Gastroesophageal sphincter (tissue), 4 donors: Measurements from ENCODE around the gene ARHGEF37. TPM values are rescaled to one million over a fixed set of nuclear protein-coding genes. Genes with fewer than 3 reads are reported as not detected.

Experiments used
- ATAC-seq: fragments of 150-250 bp; one replicate; pipeline ENCODE4 v1.9.1; 2016; ENCODE audit warnings: mild to moderate bottlenecking, moderate library complexity
- H3K27ac ChIP-seq, 4 donors: fragments of 200-600 bp; sonication (generic) in 3 of 4; 1 replicate in 3 of 4; 2 replicates in 1 of 4; pipeline ENCODE4 v1.5.1; 2016 to 2019
- H3K27me3 ChIP-seq: fragments of 200-600 bp; sonication (generic); one replicate; pipeline ENCODE4 v1.5.1; 2019
- H3K36me3 ChIP-seq, 2 donors: fragments of 200-600 bp; sonication (generic); one replicate each; pipeline ENCODE4 v1.5.1; 2019; ENCODE audit warnings: control low read depth in 1 of 2
- H3K4me1 ChIP-seq, 3 donors: fragments of 200-600 bp; sonication (generic); 1 replicate in 2 of 3; 2 replicates in 1 of 3; pipeline ENCODE4 v1.5.1; 2016 to 2019; ENCODE audit warnings: control low read depth in 2 of 3
- H3K4me3 ChIP-seq, 2 donors: fragments of 200-600 bp; sonication (generic); one replicate each; pipeline ENCODE4 v1.5.1; 2019; ENCODE audit warnings: mild to moderate bottlenecking in 1 of 2, moderate library complexity in 1 of 2
- H3K9me3 ChIP-seq, 3 donors: fragments of 200-600 bp; sonication (generic); one replicate each; pipeline ENCODE4 v1.5.1; 2017 to 2019; ENCODE audit warnings: control low read depth in 2 of 3
- EP300 ChIP-seq: sonication (generic); formaldehyde crosslinking; IDR thresholded peaks from one replicate; pipeline ENCODE4 v1.6.1; 2017; ENCODE audit warnings: antibody characterized with exemption, mild to moderate bottlenecking
- POLR2A ChIP-seq, 2 donors: fragments of 450-650 bp; IDR thresholded peaks; one replicate each; pipeline ENCODE4 v1.6.1; 2017; ENCODE audit warnings: antibody characterized with exemption in 2 of 2, mild to moderate bottlenecking in 2 of 2, moderate library complexity in 1 of 2
- POLR2AphosphoS5 ChIP-seq: sonication (generic); formaldehyde crosslinking; IDR thresholded peaks from one replicate; pipeline ENCODE4 v1.6.1; 2017; ENCODE audit warnings: antibody characterized with exemption
- WGBS, 2 donors: methylation state at CpG; one replicate each; pipeline ENCODE4 v1.1.5; 2018; ENCODE audit warnings: low coverage in 1 of 2; 5-methylcytosine and 5-hydroxymethylcytosine counted together
- total RNA-seq, 4 donors: library from RNA; depleted of rRNA; stranded (reverse); fragments of >200 nt; gene quantifications; one replicate each; pipeline ENCODE4 v1.1.0, GENCODE V29; 2016
- TF ChIP-seq, protein P1 (sequence below), 4 experiments: fragments of 200-600 bp in 2 of 4; fragments of 450-650 bp in 2 of 4; sonication (generic) in 1 of 4; IDR thresholded peaks; one replicate each; pipeline ENCODE4 v1.5.1; 2017 to 2019; ENCODE audit warnings: antibody characterized with exemption in 4 of 4, mild to moderate bottlenecking in 2 of 4, moderate library complexity in 2 of 4

The ARHGEF37 gene
- total RNA-seq, 4 donors from 2014 or later: 13.5 to 30.6 (median 20.1) TPM

DNA sequence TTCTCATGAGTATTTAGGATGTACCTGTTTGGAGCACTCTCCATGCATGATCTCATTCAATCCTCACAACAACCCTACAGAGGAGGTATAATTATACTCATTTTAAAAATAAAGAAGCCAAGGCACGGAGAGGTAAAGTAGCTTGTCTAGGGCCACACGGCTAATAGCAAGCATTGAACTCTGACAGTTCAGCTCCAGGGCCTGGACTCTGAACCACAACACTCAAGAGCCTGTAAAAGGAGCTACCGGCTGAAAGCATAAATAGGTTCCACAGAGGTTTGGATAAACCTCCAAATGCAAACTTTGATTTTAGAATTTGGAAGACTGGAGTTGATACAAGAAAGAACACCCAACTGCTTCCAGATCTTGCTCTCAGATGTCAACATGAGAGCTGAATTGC, 41.2 kb downstream of the ARHGEF37 start:
- no peak overlapping the region for H3K27ac ChIP-seq
- no peaks in the 10 kb centered on the region for H3K9me3 ChIP-seq
- peaks cover 0 to 6% (median 0%) of the 10 kb centered on the region in 3 donors for H3K4me1 ChIP-seq
- TF ChIP-seq POLR2AphosphoS5 (no peak), POLR2A (IDR thresholded peaks at IDR 0.05) (no peak), EP300 (no peak)
- TF ChIP-seq, protein P1, sequence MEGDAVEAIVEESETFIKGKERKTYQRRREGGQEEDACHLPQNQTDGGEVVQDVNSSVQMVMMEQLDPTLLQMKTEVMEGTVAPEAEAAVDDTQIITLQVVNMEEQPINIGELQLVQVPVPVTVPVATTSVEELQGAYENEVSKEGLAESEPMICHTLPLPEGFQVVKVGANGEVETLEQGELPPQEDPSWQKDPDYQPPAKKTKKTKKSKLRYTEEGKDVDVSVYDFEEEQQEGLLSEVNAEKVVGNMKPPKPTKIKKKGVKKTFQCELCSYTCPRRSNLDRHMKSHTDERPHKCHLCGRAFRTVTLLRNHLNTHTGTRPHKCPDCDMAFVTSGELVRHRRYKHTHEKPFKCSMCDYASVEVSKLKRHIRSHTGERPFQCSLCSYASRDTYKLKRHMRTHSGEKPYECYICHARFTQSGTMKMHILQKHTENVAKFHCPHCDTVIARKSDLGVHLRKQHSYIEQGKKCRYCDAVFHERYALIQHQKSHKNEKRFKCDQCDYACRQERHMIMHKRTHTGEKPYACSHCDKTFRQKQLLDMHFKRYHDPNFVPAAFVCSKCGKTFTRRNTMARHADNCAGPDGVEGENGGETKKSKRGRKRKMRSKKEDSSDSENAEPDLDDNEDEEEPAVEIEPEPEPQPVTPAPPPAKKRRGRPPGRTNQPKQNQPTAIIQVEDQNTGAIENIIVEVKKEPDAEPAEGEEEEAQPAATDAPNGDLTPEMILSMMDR (IDR thresholded peaks at IDR 0.05): no peak
- peaks cover 0 to 100% of the 10 kb centered on the region in 2 donors for H3K36me3 ChIP-seq
- no peak overlapping the region for H3K4me3 ChIP-seq
- ATAC-seq: no peak
- WGBS, 2 donors: 86 to 89% methylated on average over 3 of the region's 3 CpGs
- H3K27me3 ChIP-seq: no peaks in the 10 kb centered on the region

DNA sequence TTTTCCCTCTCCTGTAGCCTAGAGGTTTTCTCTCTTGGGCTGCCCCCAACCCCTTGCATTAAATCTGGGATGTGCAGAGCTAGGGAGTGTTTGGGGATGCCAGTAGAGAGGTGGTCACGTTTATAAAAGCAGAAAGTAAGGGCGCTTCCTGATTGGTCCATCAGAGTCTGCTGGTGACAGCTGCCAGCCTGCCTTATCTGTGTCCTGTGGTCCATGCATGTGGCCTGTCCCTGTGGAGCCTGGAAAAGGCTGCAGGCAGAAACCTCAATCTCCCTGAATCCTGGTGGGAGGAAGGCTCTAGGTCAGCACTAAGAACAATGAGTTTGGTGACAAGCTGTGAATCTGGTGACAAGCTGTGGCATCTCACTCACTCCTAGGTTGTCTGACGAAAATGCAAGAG, 42.2 kb downstream of the ARHGEF37 start:
- peaks cover 0 to 99% of the 10 kb centered on the region in 2 donors for H3K36me3 ChIP-seq
- ATAC-seq: no peak
- TF ChIP-seq POLR2AphosphoS5 (no peak), POLR2A (IDR thresholded peaks at IDR 0.05) (no peak), EP300 (no peak)
- TF ChIP-seq, protein P1 (IDR thresholded peaks at IDR 0.05): no peak
- no peak overlapping the region for H3K4me3 ChIP-seq
- H3K27ac ChIP-seq: no peak overlapping the region
- peaks cover 0 to 1% (median 0%) of the 10 kb centered on the region in 3 donors for H3K4me1 ChIP-seq
- H3K9me3 ChIP-seq: no peaks in the 10 kb centered on the region
- H3K27me3 ChIP-seq: no peaks in the 10 kb centered on the region
- 40 to 100% methylated on average over 1 of the region's 3 CpGs for WGBS, 2 donors

DNA sequence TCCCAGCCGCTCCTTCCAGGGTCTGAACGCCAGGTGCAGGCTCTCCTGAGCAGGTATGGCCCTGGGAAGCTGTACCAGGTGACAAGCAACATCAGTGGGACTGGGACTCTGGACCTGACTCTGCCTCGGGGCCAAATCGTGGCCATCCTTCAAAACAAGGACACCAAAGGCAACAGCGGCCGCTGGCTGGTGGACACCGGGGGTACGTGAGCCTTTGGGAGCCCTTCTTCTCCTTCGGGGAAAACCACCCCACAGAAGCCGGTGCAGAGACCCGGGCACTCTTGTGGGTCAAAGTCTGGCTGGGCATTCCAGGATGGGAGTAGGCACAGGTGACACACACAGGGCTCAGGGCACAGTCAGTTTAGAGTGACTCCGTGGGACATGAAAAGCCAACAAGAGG, 45.8 kb downstream of the ARHGEF37 start:
- WGBS, 2 donors: 90% methylated on average over 2 of the region's 12 CpGs; no CpG with 5 or more reads in 1 of the 2 donors
- peaks cover 0 to 92% of the 10 kb centered on the region in 2 donors for H3K36me3 ChIP-seq
- no peaks in the 10 kb centered on the region for H3K9me3 ChIP-seq
- no peak overlapping the region for H3K4me3 ChIP-seq
- no peaks in the 10 kb centered on the region for H3K27me3 ChIP-seq
- ATAC-seq: no peak
- no peaks in the 10 kb centered on the region for H3K4me1 ChIP-seq
- no peak overlapping the region for H3K27ac ChIP-seq
- TF ChIP-seq, protein P1 (IDR thresholded peaks at IDR 0.05): no peak
- TF ChIP-seq POLR2A (IDR thresholded peaks at IDR 0.05) (no peak), EP300 (no peak)

DNA sequence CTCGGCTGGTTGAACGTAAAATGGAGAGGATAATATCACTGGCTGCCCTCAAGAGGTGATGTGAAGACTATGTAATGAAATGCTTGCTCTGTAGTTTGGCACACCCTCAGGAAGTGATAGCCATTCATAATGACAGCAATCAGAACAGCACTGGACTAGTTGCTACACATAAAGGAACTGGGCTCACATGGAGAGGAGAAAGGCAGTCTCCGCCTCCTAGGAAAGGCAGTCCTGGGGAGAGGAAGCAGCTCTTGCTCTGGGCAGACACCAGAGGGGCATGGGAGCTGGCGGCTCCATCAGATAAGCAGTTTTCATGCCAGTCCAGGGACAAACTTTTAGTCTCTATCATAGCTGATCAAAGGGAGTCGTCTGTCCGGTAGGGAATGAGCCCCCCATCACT, 46.9 kb downstream of the ARHGEF37 start:
- H3K36me3 ChIP-seq: peaks cover 0 to 92% of the 10 kb centered on the region in 2 donors
- no peak overlapping the region for H3K4me3 ChIP-seq
- no peaks in the 10 kb centered on the region for H3K4me1 ChIP-seq
- H3K27ac ChIP-seq: no peak overlapping the region
- TF ChIP-seq POLR2A (IDR thresholded peaks at IDR 0.05) (no peak), EP300 (no peak)
- TF ChIP-seq, protein P1 (IDR thresholded peaks at IDR 0.05): no peak
- no peaks in the 10 kb centered on the region for H3K9me3 ChIP-seq
- no peak for ATAC-seq
- no peaks in the 10 kb centered on the region for H3K27me3 ChIP-seq
- WGBS, 2 donors: 68 to 82% methylated on average over 2 to 3 of the region's 6 CpGs

DNA sequence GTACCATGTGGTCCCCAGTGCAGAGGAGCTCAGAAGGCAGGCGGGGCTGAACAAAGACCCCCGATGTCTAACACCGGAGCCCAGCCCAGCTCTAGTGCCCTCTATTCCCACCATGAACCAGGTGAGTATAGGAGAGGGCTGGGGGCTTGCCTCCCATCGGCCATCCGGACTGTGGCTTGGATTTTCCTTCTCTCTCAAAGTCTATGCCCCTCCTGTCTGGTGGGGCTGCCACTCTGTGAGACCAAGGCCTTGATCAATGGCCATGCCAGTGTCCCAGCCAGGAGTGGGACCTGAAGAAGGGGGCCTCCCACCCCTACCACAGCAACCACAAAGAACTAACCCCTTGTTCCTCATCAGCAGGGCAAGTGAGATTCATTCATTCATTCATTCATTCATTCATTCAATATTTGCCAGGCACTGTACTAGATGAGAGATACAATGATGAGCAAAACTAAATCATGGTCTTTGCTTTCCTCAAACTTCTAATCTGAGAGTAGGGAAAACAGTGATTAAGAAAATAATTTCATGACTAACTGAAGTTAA, 47.6 kb downstream of the ARHGEF37 start:
- Histone ChIP-seq H3K27me3 (no peaks in the 10 kb centered on the region), H3K27ac (no peak overlapping the region), H3K4me1 (no peaks in the 10 kb centered on the region), H3K9me3 (no peaks in the 10 kb centered on the region), H3K4me3 (no peak overlapping the region), H3K36me3 (peaks cover 0 to 92% of the 10 kb centered on the region in 2 donors)
- 62 to 89% methylated on average over 2 to 3 of the region's 5 CpGs for WGBS, 2 donors
- no peak for ATAC-seq
- TF ChIP-seq EP300 (no peak), POLR2AphosphoS5 (no peak), POLR2A (IDR thresholded peaks at IDR 0.05) (no peak)
- TF ChIP-seq, protein P1 (IDR thresholded peaks at IDR 0.05): no peak
